ENCODE results near the gene FHIP1B. TPM values are rescaled to one million over a fixed set of nuclear protein-coding genes. Genes with fewer than 3 reads are reported as not detected.
"Not testable (repeated sequence)": the region's sequence is repeated elsewhere in the genome, so short reads cannot be mapped to it uniquely, and the experiment has no call there.

The FHIP1B gene
- total RNA-seq, result 100 to 1,000 TPM in 1 of 4 donors, 10 to 100 TPM in 3; 30.4 to 144 (median 56.4) TPM

GRCh38 chr11:6234387-6235107 is at the start of gene FHIP1B:
TSS of gene FHIP1B (minus strand) at chr11:6234636. CDS start at chr11:6224516, 10,120 bp downstream.
- TF ChIP-seq EP300 (IDR thresholded peaks at IDR 0.05) (peak; percentile 67 to 94), CTCF (IDR thresholded peaks at IDR 0.05) (peak in 2 of 5 experiments; percentile 15 to 18), POLR2A (IDR thresholded peaks at IDR 0.05) (peak; percentile 24 to 53)
- Histone ChIP-seq H3K4me1 (peaks cover 0 to 28% (median 10%) of the 10 kb centered on the region in 4 donors), H3K9me3 (no peaks in the 10 kb centered on the region), H3K4me3 (peak within 1 kb of the TSS; percentile 51 to 78 (median 75)), H3K27ac (peak within 1 kb of the TSS; percentile 78 to 92 (median 88)), H3K27me3 (no peaks in the 10 kb centered on the region), H3K36me3 (no peaks in the 10 kb centered on the region)
- WGBS, 2 donors, result 0 to 1% methylated on average over 40 to 55 of the region's 62 CpGs
- peak; percentile 98 for DNase-seq (ENCODE audit: low spot score in 2 of 2)

- Histone ChIP-seq H3K4me1 (no peaks in the 10 kb centered on the region), H3K27ac (no peak overlapping the region), H3K36me3 (no peaks in the 10 kb centered on the region), H3K4me3 (no peak overlapping the region), H3K27me3 (no peaks in the 10 kb centered on the region), H3K9me3 (no peaks in the 10 kb centered on the region)
- DNase-seq (ENCODE audit: low spot score in 2 of 2), result no peak
- TF ChIP-seq EP300 (IDR thresholded peaks at IDR 0.05), result no peak
- WGBS, 2 donors, result 66 to 75% methylated on average over 4 of the region's 4 CpGs
These were observed 49.1 kb upstream of the FHIP1B start for GRCh38 chr11:6283453-6284023.

GRCh38 chr11:6280809-6281208 is 46.4 kb upstream of the FHIP1B start:
- not testable (repeated sequence) for H3K27me3 ChIP-seq; H3K36me3 ChIP-seq; DNase-seq (ENCODE audit: low spot score in 2 of 2); H3K4me1 ChIP-seq; H3K4me3 ChIP-seq; H3K9me3 ChIP-seq; H3K27ac ChIP-seq
- WGBS, 2 donors, result 61 to 73% methylated on average over 7 of the region's 7 CpGs

GRCh38 chr11:6273188-6273587 is 38.8 kb upstream of the FHIP1B start:
- no peaks in the 10 kb centered on the region for H3K27me3 ChIP-seq
- no peak for DNase-seq (ENCODE audit: low spot score in 2 of 2)
- 63 to 65% methylated on average over 4 of the region's 4 CpGs for WGBS, 2 donors
- no peak overlapping the region for H3K27ac ChIP-seq
- no peaks in the 10 kb centered on the region for H3K4me1 ChIP-seq
- H3K36me3 ChIP-seq, result no peaks in the 10 kb centered on the region
- TF ChIP-seq POLR2A (IDR thresholded peaks at IDR 0.05) (no peak), EP300 (IDR thresholded peaks at IDR 0.05) (no peak), CTCF (IDR thresholded peaks at IDR 0.05) (no peak)
- H3K4me3 ChIP-seq, result no peak overlapping the region
- H3K9me3 ChIP-seq, result peaks cover 0 to 5% (median 2%) of the 10 kb centered on the region in 4 donors

- H3K36me3 ChIP-seq, result no peaks in the 10 kb centered on the region
- H3K4me1 ChIP-seq, result no peaks in the 10 kb centered on the region
- TF ChIP-seq EP300 (IDR thresholded peaks at IDR 0.05), result no peak
- TF ChIP-seq CTCF (IDR thresholded peaks at IDR 0.05), result no peak
- TF ChIP-seq POLR2A (IDR thresholded peaks at IDR 0.05), result no peak
- H3K9me3 ChIP-seq, result peaks cover 0 to 2% (median under 1%) of the 10 kb centered on the region in 4 donors
- no peak for DNase-seq (ENCODE audit: low spot score in 2 of 2)
- no peak overlapping the region for H3K27ac ChIP-seq
- H3K4me3 ChIP-seq, result no peak overlapping the region
- 55% methylated on average over 3 of the region's 3 CpGs for WGBS, 2 donors
- H3K27me3 ChIP-seq, result no peaks in the 10 kb centered on the region
These were observed 37.2 kb upstream of the FHIP1B start for GRCh38 chr11:6271598-6271997.

GRCh38 chr11:6270584-6271246 is 36.3 kb upstream of the FHIP1B start:
- peak overlapping the region in 1 of 4 donors; percentile 21 for H3K4me3 ChIP-seq
- no peaks in the 10 kb centered on the region for H3K9me3 ChIP-seq
- 81 to 85% methylated on average over 41 of the region's 41 CpGs for WGBS, 2 donors
- TF ChIP-seq EP300 (IDR thresholded peaks at IDR 0.05), result no peak
- no peak for TF ChIP-seq CTCF (IDR thresholded peaks at IDR 0.05)
- no peak for TF ChIP-seq POLR2A (IDR thresholded peaks at IDR 0.05)
- no peaks in the 10 kb centered on the region for H3K27me3 ChIP-seq
- no peak for DNase-seq (ENCODE audit: low spot score in 2 of 2)
- no peak overlapping the region for H3K27ac ChIP-seq
- H3K36me3 ChIP-seq, result no peaks in the 10 kb centered on the region
- H3K4me1 ChIP-seq, result no peaks in the 10 kb centered on the region
